A549 (cell line): ENCODE results near the gene HDAC5.

ENCODE experiments used
- CTCF ChIP-seq: fragments of >200 bp; sonication (Bioruptor Twin); formaldehyde crosslinking; IDR thresholded peaks from 3 replicates; pipeline ENCODE4 v1.5.1; 2016
- EP300 ChIP-seq, 2 experiments: fragments of >200 bp; sonication (Bioruptor Twin); formaldehyde crosslinking; IDR thresholded peaks; 2 replicates in 1 of 2; 3 replicates in 1 of 2; pipeline ENCODE4 v1.6.1; 2016 to 2017
- FOSL2 ChIP-seq, 2 experiments: fragments of 450-650 bp in 1 of 2; fragments of >200 bp in 1 of 2; sonication (Bioruptor Twin) in 1 of 2; formaldehyde crosslinking; IDR thresholded peaks; 2 replicates each; pipeline versions ENCODE4 v1.5.0 to v1.6.1; 2016 to 2020; ENCODE audit warnings: mild to moderate bottlenecking in 1 of 2, moderate library complexity in 1 of 2
- MAFK ChIP-seq: fragments of 450-650 bp; IDR thresholded peaks from 2 replicates; pipeline ENCODE4 v1.6.1; 2014; ENCODE audit not compliant: partially characterized antibody
- MYC ChIP-seq: IDR thresholded peaks from 2 replicates; pipeline ENCODE4 v1.6.1; 2012; ENCODE audit warnings: mild to moderate bottlenecking, inconsistent platforms, low read length, improper control_type of control experiment, borderline replicate concordance
- PHF8 ChIP-seq: fragments of 200-600 bp; sonication (generic); IDR thresholded peaks from 2 replicates; pipeline ENCODE4 v1.6.1; 2016; ENCODE audit warnings: low read depth, mild to moderate bottlenecking, antibody characterized with exemption, moderate library complexity, borderline replicate concordance
- POLR2A ChIP-seq: IDR thresholded peaks from 2 replicates; pipeline ENCODE4 v1.6.1; 2012; ENCODE audit warnings: mild to moderate bottlenecking, low read length
- REST ChIP-seq: fragments of 200-600 bp; sonication (generic); IDR thresholded peaks from 2 replicates; pipeline ENCODE4 v1.6.1; 2016; ENCODE audit warnings: antibody characterized with exemption, mild to moderate bottlenecking, moderate library complexity
- USF2 ChIP-seq: fragments of 450-650 bp; IDR thresholded peaks from 2 replicates; pipeline ENCODE4 v1.6.1; 2014; ENCODE audit warnings: antibody characterized with exemption
- ZFP36 ChIP-seq: fragments of 450-650 bp; IDR thresholded peaks from 2 replicates; pipeline ENCODE4 v1.6.1; 2014; ENCODE audit warnings: borderline replicate concordance; ENCODE audit not compliant: partially characterized antibody
- TF ChIP-seq, protein P1 (sequence below): IDR thresholded peaks from 2 replicates; pipeline ENCODE4 v1.6.1; 2012

GRCh38 chr17:44029736-44030135 is 93.7 kb downstream of the HDAC5 start:
- no peak for TF ChIP-seq CTCF
- TF ChIP-seq MYC: no peak
- no peak for TF ChIP-seq USF2
- TF ChIP-seq POLR2A: no peak
- TF ChIP-seq ZFP36: no peak
- no peak for TF ChIP-seq REST
- no peak for TF ChIP-seq EP300 (IDR thresholded peaks at IDR 0.05)
- no peak for TF ChIP-seq MAFK
- TF ChIP-seq FOSL2 (IDR thresholded peaks at IDR 0.05): no peak
- no peak for TF ChIP-seq FOSL2 (CRISPR knock-in tag; IDR thresholded peaks at IDR 0.05)
- TF ChIP-seq, protein P1, sequence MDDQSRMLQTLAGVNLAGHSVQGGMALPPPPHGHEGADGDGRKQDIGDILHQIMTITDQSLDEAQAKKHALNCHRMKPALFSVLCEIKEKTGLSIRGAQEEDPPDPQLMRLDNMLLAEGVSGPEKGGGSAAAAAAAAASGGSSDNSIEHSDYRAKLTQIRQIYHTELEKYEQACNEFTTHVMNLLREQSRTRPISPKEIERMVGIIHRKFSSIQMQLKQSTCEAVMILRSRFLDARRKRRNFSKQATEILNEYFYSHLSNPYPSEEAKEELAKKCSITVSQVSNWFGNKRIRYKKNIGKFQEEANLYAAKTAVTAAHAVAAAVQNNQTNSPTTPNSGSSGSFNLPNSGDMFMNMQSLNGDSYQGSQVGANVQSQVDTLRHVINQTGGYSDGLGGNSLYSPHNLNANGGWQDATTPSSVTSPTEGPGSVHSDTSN: no peak
- TF ChIP-seq PHF8: no peak
